ENCODE measurements around the gene CDC42EP2. TPM values are rescaled to one million over a fixed set of nuclear protein-coding genes. Genes with fewer than 3 reads are reported as not detected.

The CDC42EP2 gene
- polyA plus RNA-seq, 1 donor (not counting 4 experiments of a cell fraction or from before 2014, with no cell fraction given): 6.1 TPM

DNA sequence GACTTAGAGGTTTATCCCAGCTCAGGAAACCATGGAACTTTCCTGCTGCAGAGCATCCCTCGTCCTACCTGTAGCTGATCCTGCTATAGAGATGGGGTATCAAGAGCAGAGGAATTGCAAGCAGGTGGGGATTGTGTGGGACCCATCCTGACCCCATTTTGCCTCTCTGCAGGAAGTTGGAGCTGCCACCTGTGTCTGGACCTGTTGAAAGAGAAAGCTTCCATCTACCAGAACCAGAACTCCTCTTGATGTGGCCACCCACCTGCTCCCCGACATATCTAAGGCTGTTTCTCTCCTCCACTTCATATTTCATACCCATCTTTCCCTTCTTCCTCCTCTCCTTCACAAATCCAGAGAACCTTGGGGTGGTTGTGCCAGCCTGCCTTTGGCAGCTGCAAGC lies 36.8 kb downstream of the CDC42EP2 start:
- H4K20me1 ChIP-seq (ENCODE audit: control insufficient read depth, extremely low read depth, insufficient read depth, low read length): no peaks in the 10 kb centered on the region
- no peak overlapping the region for H3K4me3 ChIP-seq (ENCODE audit: control insufficient read depth in 2 of 3, extremely low read depth in 1 of 3, insufficient read depth in 2 of 3, low read depth in 1 of 3, low read length in 3 of 3)
- dilution Hi-C loops (cut with MboI; ENCODE audit: extremely low pct_ligation_motif_present, low sequenced_read_pairs): no loop called here
- H3K27me3 ChIP-seq (ENCODE audit: control insufficient read depth, extremely low read depth, insufficient read depth, low read length): peaks cover 12% of the 10 kb centered on the region
- no peak overlapping the region for H3K27ac ChIP-seq (ENCODE audit: control insufficient read depth, insufficient read depth, low read length)
- FAIRE-seq: no peak
- peaks cover 19 to 26% of the 10 kb centered on the region in 2 experiments for H3K36me3 ChIP-seq (ENCODE audit: control insufficient read depth in 2 of 2, extremely low read depth in 1 of 2, insufficient read depth in 2 of 2, low read length in 2 of 2)
- no peak for TF ChIP-seq EZH2 (IDR thresholded peaks at IDR 0.05; ENCODE audit: low read length)
- TF ChIP-seq, protein P1, sequence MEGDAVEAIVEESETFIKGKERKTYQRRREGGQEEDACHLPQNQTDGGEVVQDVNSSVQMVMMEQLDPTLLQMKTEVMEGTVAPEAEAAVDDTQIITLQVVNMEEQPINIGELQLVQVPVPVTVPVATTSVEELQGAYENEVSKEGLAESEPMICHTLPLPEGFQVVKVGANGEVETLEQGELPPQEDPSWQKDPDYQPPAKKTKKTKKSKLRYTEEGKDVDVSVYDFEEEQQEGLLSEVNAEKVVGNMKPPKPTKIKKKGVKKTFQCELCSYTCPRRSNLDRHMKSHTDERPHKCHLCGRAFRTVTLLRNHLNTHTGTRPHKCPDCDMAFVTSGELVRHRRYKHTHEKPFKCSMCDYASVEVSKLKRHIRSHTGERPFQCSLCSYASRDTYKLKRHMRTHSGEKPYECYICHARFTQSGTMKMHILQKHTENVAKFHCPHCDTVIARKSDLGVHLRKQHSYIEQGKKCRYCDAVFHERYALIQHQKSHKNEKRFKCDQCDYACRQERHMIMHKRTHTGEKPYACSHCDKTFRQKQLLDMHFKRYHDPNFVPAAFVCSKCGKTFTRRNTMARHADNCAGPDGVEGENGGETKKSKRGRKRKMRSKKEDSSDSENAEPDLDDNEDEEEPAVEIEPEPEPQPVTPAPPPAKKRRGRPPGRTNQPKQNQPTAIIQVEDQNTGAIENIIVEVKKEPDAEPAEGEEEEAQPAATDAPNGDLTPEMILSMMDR (optimal IDR thresholded peaks at IDR 0.05 in 1 of 3, IDR thresholded peaks at IDR 0.05 in 1 of 3, conservative IDR thresholded peaks at IDR 0.05 in 1 of 3; ENCODE audit: extremely low read depth in 1 of 3, insufficient read depth in 2 of 3, low read length in 3 of 3): no peak
- H3K4me2 ChIP-seq (ENCODE audit: control insufficient read depth, extremely low read depth, insufficient read depth, low read depth, low read length): no peak overlapping the region
- H3K9ac ChIP-seq (ENCODE audit: control insufficient read depth, extremely low read depth, insufficient read depth, low read length): no peak overlapping the region
- no peak overlapping the region for H2AFZ ChIP-seq (ENCODE audit: control insufficient read depth, low read length)
- H3K9me3 ChIP-seq (ENCODE audit: control insufficient read depth, low read depth, low read length): no peaks in the 10 kb centered on the region
- peaks cover 12% of the 10 kb centered on the region for H3K4me1 ChIP-seq (ENCODE audit: control insufficient read depth, extremely low read depth, insufficient read depth, low read length)
- no peaks in the 10 kb centered on the region for H3K79me2 ChIP-seq (ENCODE audit: control insufficient read depth, insufficient read depth, low read length)
- no peaks in the 10 kb centered on the region for H3K9me1 ChIP-seq (ENCODE audit: control insufficient read depth, extremely low read depth, insufficient read depth, low read length)
- no peak for DNase-seq (ENCODE audit: low read depth, low spot score)

DNA sequence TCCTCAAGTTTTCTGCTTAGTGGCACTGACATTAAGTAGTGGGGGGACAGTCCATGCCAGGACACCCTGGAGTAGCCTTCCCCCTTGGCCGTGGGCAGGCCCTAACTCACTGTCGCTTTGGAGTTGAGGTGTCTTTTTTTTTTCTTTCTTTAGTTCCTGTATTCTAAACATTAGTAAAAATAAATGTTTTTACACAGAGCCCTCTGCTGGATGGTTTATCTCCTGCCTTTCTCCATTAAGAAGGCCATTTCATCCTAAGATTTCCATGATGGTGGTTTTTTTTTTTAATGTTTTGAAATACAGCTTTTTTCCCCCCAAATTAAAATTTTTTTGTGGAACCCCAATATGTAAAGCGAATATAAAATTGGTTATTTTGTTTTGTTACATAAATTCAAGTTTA lies 38.1 kb downstream of the CDC42EP2 start:
- FAIRE-seq (no peak), DNase-seq (ENCODE audit: low read depth, low spot score) (no peak)
- Histone ChIP-seq H3K4me2 (ENCODE audit: control insufficient read depth, extremely low read depth, insufficient read depth, low read depth, low read length) (no peak overlapping the region), H3K79me2 (ENCODE audit: control insufficient read depth, insufficient read depth, low read length) (no peaks in the 10 kb centered on the region), H3K36me3 (ENCODE audit: control insufficient read depth in 2 of 2, extremely low read depth in 1 of 2, insufficient read depth in 2 of 2, low read length in 2 of 2) (peaks cover 19 to 20% of the 10 kb centered on the region in 2 experiments), H3K27ac (ENCODE audit: control insufficient read depth, insufficient read depth, low read length) (no peak overlapping the region), H3K4me3 (ENCODE audit: control insufficient read depth in 2 of 3, extremely low read depth in 1 of 3, insufficient read depth in 2 of 3, low read depth in 1 of 3, low read length in 3 of 3) (no peak overlapping the region), H3K9me1 (ENCODE audit: control insufficient read depth, extremely low read depth, insufficient read depth, low read length) (no peaks in the 10 kb centered on the region), H3K9ac (ENCODE audit: control insufficient read depth, extremely low read depth, insufficient read depth, low read length) (no peak overlapping the region), H4K20me1 (ENCODE audit: control insufficient read depth, extremely low read depth, insufficient read depth, low read length) (peaks cover 2% of the 10 kb centered on the region), H2AFZ (ENCODE audit: control insufficient read depth, low read length) (no peak overlapping the region), H3K9me3 (ENCODE audit: control insufficient read depth, low read depth, low read length) (no peaks in the 10 kb centered on the region), H3K4me1 (ENCODE audit: control insufficient read depth, extremely low read depth, insufficient read depth, low read length) (peaks cover 12% of the 10 kb centered on the region), H3K27me3 (ENCODE audit: control insufficient read depth, extremely low read depth, insufficient read depth, low read length) (peaks cover 19% of the 10 kb centered on the region)
- no peak for TF ChIP-seq EZH2 (IDR thresholded peaks at IDR 0.05; ENCODE audit: low read length)
- TF ChIP-seq, protein P1 (optimal IDR thresholded peaks at IDR 0.05 in 1 of 3, IDR thresholded peaks at IDR 0.05 in 1 of 3, conservative IDR thresholded peaks at IDR 0.05 in 1 of 3; ENCODE audit: extremely low read depth in 1 of 3, insufficient read depth in 2 of 3, low read length in 3 of 3): peak in 2 of 3 experiments; percentile 12 to 14
- dilution Hi-C loops (cut with MboI; ENCODE audit: extremely low pct_ligation_motif_present, low sequenced_read_pairs): no loop called here

Data from keratinocyte (primary cell).